Hematopoietic multipotent progenitor cell treated with erythropoietin and hydrocortisone succinate and interleukin-3 and kit ligand, for 15 days (in vitro differentiated cells): ENCODE measurements around the gene SAFB2.

Source experiments
- DNase-seq: peaks from one replicate; pipeline ENCODE4 v3.0.0-alpha.2; 2015; ENCODE audit warnings: low spot score

Gene SAFB2

GRCh38 chr19:5622465-5623396, at the start of gene SAFB2, which contains the start of gene SAFB:
Gene SAFB2, minus strand, starts transcription at chr19:5622776. Its CDS starts 61 bp downstream, at chr19:5622715.
Gene SAFB, plus strand, starts transcription at chr19:5623083. Its CDS starts 123 bp downstream, at chr19:5623206.
- peak; percentile 100 for DNase-seq

- no peak for DNase-seq
Measured at GRCh38 chr19:5671600-5671999, 49.0 kb upstream of the SAFB2 start.

GRCh38 chr19:5669212-5669611, 46.6 kb upstream of the SAFB2 start:
- no peak for DNase-seq

GRCh38 chr19:5667751-5668271, 45.2 kb upstream of the SAFB2 start:
- DNase-seq, result no peak

- DNase-seq, result no peak
Measured at GRCh38 chr19:5666921-5667610, 44.5 kb upstream of the SAFB2 start.

- DNase-seq, result no peak
Measured at GRCh38 chr19:5665781-5666513, 43.4 kb upstream of the SAFB2 start.

- DNase-seq, result no peak
Measured at GRCh38 chr19:5664515-5664914, 41.9 kb upstream of the SAFB2 start.

GRCh38 chr19:5663904-5664303, 41.3 kb upstream of the SAFB2 start:
- DNase-seq, result no peak

- DNase-seq, result no peak
Measured at GRCh38 chr19:5661483-5661882, 38.9 kb upstream of the SAFB2 start.

- no peak for DNase-seq
Measured at GRCh38 chr19:5655412-5655811, 32.8 kb upstream of the SAFB2 start.

- no peak for DNase-seq
Measured at GRCh38 chr19:5654931-5655330, 32.4 kb upstream of the SAFB2 start.

GRCh38 chr19:5652261-5652660, 29.7 kb upstream of the SAFB2 start:
- no peak for DNase-seq

- no peak for DNase-seq
Measured at GRCh38 chr19:5651361-5651760, 28.8 kb upstream of the SAFB2 start.

- DNase-seq, result no peak
Measured at GRCh38 chr19:5648464-5648863, 25.9 kb upstream of the SAFB2 start.

GRCh38 chr19:5646703-5647102, 24.1 kb upstream of the SAFB2 start:
- no peak for DNase-seq

- DNase-seq, result no peak
Measured at GRCh38 chr19:5645409-5645808, 22.8 kb upstream of the SAFB2 start.

GRCh38 chr19:5644037-5644436, 21.5 kb upstream of the SAFB2 start:
- no peak for DNase-seq

GRCh38 chr19:5643060-5643459, 20.5 kb upstream of the SAFB2 start:
- no peak for DNase-seq

GRCh38 chr19:5642204-5642603, 19.6 kb upstream of the SAFB2 start:
- DNase-seq, result no peak

GRCh38 chr19:5641171-5641570, 18.6 kb upstream of the SAFB2 start:
- DNase-seq, result no peak

- DNase-seq, result no peak
Measured at GRCh38 chr19:5637971-5638370, 15.4 kb upstream of the SAFB2 start.

- no peak for DNase-seq
Measured at GRCh38 chr19:5635427-5635826, 12.9 kb upstream of the SAFB2 start.
